Activated naive CD8-positive, alpha-beta T cell treated with anti-CD3 and anti-CD28 coated beads, Interleukin-2, amount 50 U/mL, for 16 hours (primary cell): ENCODE results near the gene UBAP1.
"Not testable (repeated sequence)": the region's sequence is repeated elsewhere in the genome, so short reads cannot be mapped to it uniquely, and the experiment has no call there.

Source experiments
- DNase-seq: peaks from one replicate; pipeline ENCODE4 v3.0.0-alpha.2; 2020; ENCODE audit warnings: low read depth, low spot score

Gene UBAP1

DNA sequence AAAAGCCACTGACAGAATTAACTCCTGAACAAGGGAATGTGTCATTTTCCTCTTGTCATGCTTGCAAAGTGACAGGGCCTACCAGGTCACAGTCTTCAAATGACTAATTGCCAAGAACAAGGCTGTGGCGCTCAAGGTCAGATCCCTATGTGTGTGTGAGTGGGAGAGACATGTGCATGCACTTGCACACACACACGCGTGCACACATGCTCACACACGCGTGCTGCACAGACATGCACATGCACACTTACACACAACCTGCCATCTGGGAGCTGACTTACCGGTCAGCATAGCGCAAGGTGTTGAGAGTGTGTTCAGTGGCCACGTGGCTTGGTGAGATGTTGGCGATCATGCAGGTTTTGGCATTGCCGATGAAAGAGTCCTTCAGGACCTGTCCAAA, 80.5 kb downstream of the UBAP1 start:
- DNase-seq: no peak

DNA sequence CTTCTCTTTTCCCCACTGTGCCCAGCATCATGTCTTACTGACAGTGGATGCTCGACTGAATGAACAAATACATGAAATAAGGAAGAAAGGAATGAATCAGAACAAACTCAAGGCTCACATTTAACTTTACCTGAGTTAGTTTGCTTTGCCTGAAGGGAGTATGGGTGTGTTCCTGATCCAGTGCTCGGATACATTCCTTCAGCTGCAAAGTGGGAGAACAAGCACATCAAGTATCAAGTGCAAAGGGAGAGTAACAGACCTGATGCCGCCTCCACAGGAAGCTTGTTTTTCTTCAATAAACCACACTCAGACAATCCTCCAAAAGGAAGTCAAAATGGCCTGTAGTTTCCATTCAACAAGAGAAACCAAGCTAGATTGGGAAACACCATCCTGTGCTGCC, 84.1 kb downstream of the UBAP1 start:
- DNase-seq: no peak

GRCh38 chr9:34267660-34268059, 88.8 kb downstream of the UBAP1 start:
- no peak for DNase-seq

- no peak for DNase-seq
Measured at GRCh38 chr9:34271265-34272006, 92.6 kb downstream of the UBAP1 start.

GRCh38 chr9:34272101-34272541, 93.3 kb downstream of the UBAP1 start:
- DNase-seq: no peak

- not testable (repeated sequence) for DNase-seq
Measured at GRCh38 chr9:34273588-34273987, 94.7 kb downstream of the UBAP1 start.

- no peak for DNase-seq
Measured at GRCh38 chr9:34275811-34276210, 97.0 kb downstream of the UBAP1 start.

DNA sequence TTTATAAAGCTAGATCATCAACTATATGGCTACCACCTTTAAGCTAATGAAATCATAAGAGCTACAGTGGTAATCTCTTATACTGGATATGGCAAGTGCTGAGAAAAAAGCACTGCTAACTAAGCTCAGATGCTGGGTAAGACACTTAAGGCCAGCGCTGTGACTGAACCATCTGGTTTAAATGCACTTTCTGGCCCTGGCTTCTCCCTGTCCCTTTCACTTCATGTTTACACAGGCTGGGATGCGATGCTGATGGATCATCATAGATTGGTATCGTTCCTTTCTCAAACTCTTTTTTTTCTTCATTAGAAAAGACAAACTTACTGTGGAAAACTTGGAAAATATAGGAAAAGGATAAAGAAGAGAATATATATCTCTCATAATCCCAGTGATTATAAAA, 97.9 kb downstream of the UBAP1 start:
- no peak for DNase-seq

DNA sequence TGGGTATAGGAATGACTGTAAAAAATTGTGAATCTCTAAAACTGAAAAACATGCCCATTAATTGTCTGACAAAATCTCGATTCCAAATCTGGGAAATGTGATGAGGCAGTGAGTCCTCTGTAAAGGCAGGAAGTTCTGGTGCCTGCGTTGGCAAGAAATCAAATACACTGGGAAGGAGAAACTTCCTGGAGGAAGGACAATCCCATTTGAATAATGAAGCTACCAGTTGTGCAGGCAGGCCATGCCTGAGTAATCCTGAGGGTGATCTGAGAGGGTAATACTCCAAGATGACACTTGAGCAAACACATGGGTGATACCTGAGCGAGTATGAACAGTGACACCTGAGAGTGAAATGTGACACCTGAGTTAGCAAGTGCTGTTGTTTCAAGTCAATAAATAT, 100.6 kb downstream of the UBAP1 start:
- DNase-seq: no peak

GRCh38 chr9:34282096-34282495, 103.3 kb downstream of the UBAP1 start:
- no peak for DNase-seq

DNA sequence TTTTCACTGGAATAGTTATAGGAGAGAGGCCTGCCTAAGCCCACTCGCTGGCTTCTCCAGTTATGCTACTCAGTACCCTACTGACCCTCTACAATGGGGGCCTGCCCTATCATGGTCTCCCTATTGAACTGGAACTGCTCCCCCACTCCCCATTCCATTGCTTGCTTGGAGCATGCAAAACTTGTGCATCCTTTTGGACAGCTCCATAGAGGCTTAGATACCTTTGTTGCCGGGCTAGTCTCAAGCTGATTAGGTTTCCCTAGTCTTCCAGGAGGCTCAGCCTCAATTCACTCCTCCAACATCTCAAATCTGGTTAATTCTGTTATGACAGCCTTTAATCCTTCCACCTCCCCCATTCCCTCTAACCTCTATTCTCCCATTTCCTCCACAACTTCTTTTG, 110.3 kb downstream of the UBAP1 start:
- no peak for DNase-seq

DNA sequence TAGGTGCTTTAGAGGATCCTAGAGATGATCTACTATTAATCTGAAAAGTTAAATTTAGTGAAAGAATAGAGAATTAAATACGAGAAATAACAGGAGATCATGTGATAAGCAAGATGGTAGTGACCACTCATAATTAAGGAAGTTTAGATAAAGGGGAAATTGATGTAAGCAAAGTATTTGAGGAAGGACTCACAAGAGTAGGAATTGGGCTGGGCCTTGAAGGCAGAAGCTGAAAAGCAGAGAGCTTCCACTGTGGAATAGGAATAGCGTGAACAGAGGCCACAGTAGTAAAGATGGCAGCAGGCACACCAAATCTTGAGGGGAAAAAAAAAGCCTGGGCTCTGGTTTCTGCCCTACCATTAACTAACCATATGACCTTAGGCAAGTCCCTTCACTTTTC, 112.2 kb downstream of the UBAP1 start:
- no peak for DNase-seq

DNA sequence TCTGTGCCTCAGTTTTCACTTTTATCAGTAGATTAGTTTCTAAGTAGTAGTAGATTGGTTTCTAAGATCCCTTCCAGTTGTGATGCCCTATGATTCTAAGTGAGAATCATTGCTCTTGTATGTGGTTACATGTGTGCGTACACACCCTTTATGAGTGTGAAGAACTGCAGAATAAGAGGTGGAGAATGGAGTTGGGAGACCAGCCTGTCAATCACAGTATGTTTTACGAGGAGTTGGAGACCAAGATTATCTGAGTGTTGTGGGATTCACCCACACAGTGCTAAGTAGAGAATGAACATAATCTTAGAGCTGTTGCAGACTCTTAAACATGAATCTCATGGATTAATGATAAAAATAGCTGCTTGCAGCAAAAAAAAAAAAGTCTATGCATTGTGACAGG, 112.6 kb downstream of the UBAP1 start:
- DNase-seq: no peak

GRCh38 chr9:34292552-34292951, 113.7 kb downstream of the UBAP1 start:
- DNase-seq: no peak

DNA sequence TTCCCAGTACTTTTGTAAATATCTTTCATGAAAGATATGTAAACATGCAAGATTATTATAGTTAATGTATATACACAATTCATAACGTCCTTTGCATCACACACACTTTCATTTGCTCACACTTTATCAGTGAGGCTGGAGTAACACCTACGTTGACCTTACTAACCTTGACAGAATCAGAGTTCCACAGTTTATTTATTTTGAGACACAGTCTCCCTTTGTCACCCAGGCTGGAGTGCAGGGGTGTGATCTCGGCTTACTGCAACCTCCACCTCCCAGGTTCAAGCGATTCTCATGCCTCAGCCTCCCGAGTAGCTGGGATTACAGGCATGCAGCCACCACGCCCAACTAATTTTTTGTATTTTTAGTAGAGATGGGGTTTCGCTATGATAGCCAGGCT, 122.2 kb downstream of the UBAP1 start:
- not testable (repeated sequence) for DNase-seq
